ENCODE data around the gene CLRN2.

GRCh38 chr4:17545374-17546140, 30.6 kb downstream of the CLRN2 start:
- TF ChIP-seq POLR2A (IDR thresholded peaks at IDR 0.05) = no peak
- TF ChIP-seq, protein P1, sequence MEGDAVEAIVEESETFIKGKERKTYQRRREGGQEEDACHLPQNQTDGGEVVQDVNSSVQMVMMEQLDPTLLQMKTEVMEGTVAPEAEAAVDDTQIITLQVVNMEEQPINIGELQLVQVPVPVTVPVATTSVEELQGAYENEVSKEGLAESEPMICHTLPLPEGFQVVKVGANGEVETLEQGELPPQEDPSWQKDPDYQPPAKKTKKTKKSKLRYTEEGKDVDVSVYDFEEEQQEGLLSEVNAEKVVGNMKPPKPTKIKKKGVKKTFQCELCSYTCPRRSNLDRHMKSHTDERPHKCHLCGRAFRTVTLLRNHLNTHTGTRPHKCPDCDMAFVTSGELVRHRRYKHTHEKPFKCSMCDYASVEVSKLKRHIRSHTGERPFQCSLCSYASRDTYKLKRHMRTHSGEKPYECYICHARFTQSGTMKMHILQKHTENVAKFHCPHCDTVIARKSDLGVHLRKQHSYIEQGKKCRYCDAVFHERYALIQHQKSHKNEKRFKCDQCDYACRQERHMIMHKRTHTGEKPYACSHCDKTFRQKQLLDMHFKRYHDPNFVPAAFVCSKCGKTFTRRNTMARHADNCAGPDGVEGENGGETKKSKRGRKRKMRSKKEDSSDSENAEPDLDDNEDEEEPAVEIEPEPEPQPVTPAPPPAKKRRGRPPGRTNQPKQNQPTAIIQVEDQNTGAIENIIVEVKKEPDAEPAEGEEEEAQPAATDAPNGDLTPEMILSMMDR (IDR thresholded peaks at IDR 0.05) = no peak
